Right atrium auricular region (tissue), 2 donors: Measurements from ENCODE around the gene FGA. TPM values are rescaled to one million over a fixed set of nuclear protein-coding genes. Genes with fewer than 3 reads are reported as not detected.

Experiments
- DNase-seq: peaks from one replicate; pipeline ENCODE4 v3.0.0-alpha.2; 2019; ENCODE audit warnings: low spot score
- H3K27ac ChIP-seq, 2 donors: fragments of 200-600 bp; sonication (generic); 1 replicate in 1 of 2; 2 replicates in 1 of 2; pipeline ENCODE4 v1.5.1; 2016 to 2019
- H3K27me3 ChIP-seq, 2 donors: fragments of 200-600 bp; sonication (generic); one replicate each; pipeline versions ENCODE4 v1.5.1 to v1.6.0; 2017 to 2019
- H3K36me3 ChIP-seq: fragments of 200-600 bp; sonication (generic); one replicate; pipeline ENCODE4 v1.5.1; 2016
- H3K4me1 ChIP-seq, 2 donors: fragments of 200-600 bp; sonication (generic); one replicate each; pipeline versions ENCODE4 v1.5.1 to v1.6.0; 2017 to 2019
- H3K4me3 ChIP-seq, 2 donors: fragments of 200-600 bp; sonication (generic); 1 replicate in 1 of 2; 2 replicates in 1 of 2; pipeline ENCODE4 v1.5.1; 2017 to 2019; ENCODE audit warnings: mild to moderate bottlenecking in 1 of 2, moderate library complexity in 1 of 2
- H3K9me3 ChIP-seq, 2 donors: fragments of 200-600 bp; sonication (generic); one replicate each; pipeline ENCODE4 v1.5.1; 2019
- CTCF ChIP-seq, 2 donors: fragments of 200-600 bp; sonication (generic); IDR thresholded peaks; one replicate each; pipeline ENCODE4 v1.5.1; 2019; ENCODE audit warnings: antibody characterized with exemption in 2 of 2
- total RNA-seq, 2 donors: library from RNA; depleted of rRNA; stranded (reverse); fragments of >200 nt; gene quantifications; one replicate each; pipeline ENCODE4 v1.1.0, GENCODE V29; 2016

FGA gene
- total RNA-seq, 2 donors from 2014 or later, result not detected

GRCh38 chr4:154559141-154559493, 31.4 kb downstream of the FGA start:
- H3K4me3 ChIP-seq, result no peak overlapping the region
- DNase-seq, result no peak
- H3K27me3 ChIP-seq, result no peaks in the 10 kb centered on the region
- H3K27ac ChIP-seq, result no peak overlapping the region
- H3K9me3 ChIP-seq, result no peaks in the 10 kb centered on the region
- no peaks in the 10 kb centered on the region for H3K4me1 ChIP-seq
- TF ChIP-seq CTCF (IDR thresholded peaks at IDR 0.05), result no peak
- H3K36me3 ChIP-seq, result no peaks in the 10 kb centered on the region

GRCh38 chr4:154551872-154552686, 38.5 kb downstream of the FGA start:
- peaks cover 0 to 15% of the 10 kb centered on the region in 2 donors for H3K4me1 ChIP-seq
- DNase-seq, result peak; percentile 88
- no peak overlapping the region for H3K4me3 ChIP-seq
- no peak overlapping the region for H3K27ac ChIP-seq
- H3K36me3 ChIP-seq, result peaks cover 4% of the 10 kb centered on the region
- TF ChIP-seq CTCF (IDR thresholded peaks at IDR 0.05), result peak; percentile 50 to 84
- H3K27me3 ChIP-seq, result no peaks in the 10 kb centered on the region
- no peaks in the 10 kb centered on the region for H3K9me3 ChIP-seq

GRCh38 chr4:154549894-154550790, 40.4 kb downstream of the FGA start, which contains the start of gene PLRG1:
TSS of gene PLRG1 (minus strand) at chr4:154550400. CDS start at chr4:154550308, 92 bp downstream.
- peak in 1 of 2 donors; percentile 63 for TF ChIP-seq CTCF (IDR thresholded peaks at IDR 0.05)
- Histone ChIP-seq H3K4me1 (peaks cover 0 to 15% of the 10 kb centered on the region in 2 donors), H3K27ac (peak within 1 kb of the TSS; percentile 75 to 87), H3K27me3 (no peaks in the 10 kb centered on the region), H3K9me3 (no peaks in the 10 kb centered on the region), H3K36me3 (peaks cover 21% of the 10 kb centered on the region), H3K4me3 (peak within 1 kb of the TSS; percentile 63 to 76)
- peak; percentile 95 for DNase-seq

GRCh38 chr4:154545689-154546088, 44.9 kb downstream of the FGA start:
- DNase-seq, result no peak
- peaks cover 66% of the 10 kb centered on the region for H3K36me3 ChIP-seq

More at GRCh38 chr4:154545689-154546088, 44.9 kb downstream of the FGA start:
- Histone ChIP-seq H3K9me3 (no peaks in the 10 kb centered on the region), H3K27me3 (no peaks in the 10 kb centered on the region), H3K4me1 (peaks cover 0 to 15% of the 10 kb centered on the region in 2 donors), H3K4me3 (no peak overlapping the region), H3K27ac (no peak overlapping the region)
- TF ChIP-seq CTCF (IDR thresholded peaks at IDR 0.05), result no peak
